GM20431 (cell line): ENCODE data around the gene SCYL2.
"Not testable (repeated sequence)": the region's sequence is repeated elsewhere in the genome, so short reads cannot be mapped to it uniquely, and the experiment has no call there.

Source experiments
- in situ Hi-C: fragments of 300-500 bp; cut with MseI, MboI; formaldehyde crosslinking; loops from one replicate; pipeline ENCODE4 v1.15.0; 2020; ENCODE audit warnings: low sequenced_read_pairs; ENCODE audit not compliant: unreplicated experiment

The SCYL2 gene, protein sequence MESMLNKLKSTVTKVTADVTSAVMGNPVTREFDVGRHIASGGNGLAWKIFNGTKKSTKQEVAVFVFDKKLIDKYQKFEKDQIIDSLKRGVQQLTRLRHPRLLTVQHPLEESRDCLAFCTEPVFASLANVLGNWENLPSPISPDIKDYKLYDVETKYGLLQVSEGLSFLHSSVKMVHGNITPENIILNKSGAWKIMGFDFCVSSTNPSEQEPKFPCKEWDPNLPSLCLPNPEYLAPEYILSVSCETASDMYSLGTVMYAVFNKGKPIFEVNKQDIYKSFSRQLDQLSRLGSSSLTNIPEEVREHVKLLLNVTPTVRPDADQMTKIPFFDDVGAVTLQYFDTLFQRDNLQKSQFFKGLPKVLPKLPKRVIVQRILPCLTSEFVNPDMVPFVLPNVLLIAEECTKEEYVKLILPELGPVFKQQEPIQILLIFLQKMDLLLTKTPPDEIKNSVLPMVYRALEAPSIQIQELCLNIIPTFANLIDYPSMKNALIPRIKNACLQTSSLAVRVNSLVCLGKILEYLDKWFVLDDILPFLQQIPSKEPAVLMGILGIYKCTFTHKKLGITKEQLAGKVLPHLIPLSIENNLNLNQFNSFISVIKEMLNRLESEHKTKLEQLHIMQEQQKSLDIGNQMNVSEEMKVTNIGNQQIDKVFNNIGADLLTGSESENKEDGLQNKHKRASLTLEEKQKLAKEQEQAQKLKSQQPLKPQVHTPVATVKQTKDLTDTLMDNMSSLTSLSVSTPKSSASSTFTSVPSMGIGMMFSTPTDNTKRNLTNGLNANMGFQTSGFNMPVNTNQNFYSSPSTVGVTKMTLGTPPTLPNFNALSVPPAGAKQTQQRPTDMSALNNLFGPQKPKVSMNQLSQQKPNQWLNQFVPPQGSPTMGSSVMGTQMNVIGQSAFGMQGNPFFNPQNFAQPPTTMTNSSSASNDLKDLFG

DNA sequence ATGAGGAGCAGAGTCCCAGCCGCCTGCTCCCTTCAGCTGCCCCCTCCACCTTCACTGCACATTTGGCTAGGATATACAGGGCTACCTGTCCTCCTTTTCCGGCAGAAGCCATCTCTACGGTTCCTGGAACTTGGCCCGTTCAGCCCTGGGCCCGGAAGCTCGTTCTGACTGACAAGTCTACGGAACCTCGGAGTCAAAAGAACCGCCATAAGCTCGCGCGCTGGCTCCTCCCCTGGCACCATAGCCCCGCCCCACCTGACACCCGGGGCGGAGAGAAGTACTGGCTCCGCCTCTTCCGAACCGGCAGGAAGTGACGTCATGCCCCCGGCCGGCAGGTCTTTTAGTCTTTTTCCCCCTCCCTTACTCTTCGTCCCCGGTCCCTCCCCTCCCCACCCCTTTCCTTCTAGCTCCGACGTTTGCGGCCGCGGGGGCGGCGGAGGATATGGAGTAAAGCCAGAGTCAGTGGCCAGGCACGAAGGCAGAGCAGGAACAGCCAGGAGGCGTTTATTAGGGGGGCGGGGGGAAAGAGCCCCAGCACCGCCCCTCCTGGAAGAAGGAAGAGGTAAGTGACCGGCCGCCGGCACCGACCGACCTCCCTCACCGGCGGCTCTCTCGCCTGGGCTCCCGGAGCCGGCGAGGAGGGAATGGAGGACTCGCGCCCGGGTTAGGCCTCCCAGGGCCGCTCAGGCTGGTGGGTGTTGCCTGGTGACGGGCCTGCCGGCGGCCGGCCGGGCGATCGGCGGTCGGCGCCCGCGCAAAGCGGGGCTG, at the start of gene SCYL2, which contains the start of gene DEPDC4:
Gene SCYL2 (plus strand): TSS at position 343 of the 768 bp plus-strand sequence. CDS start 15,794 bp downstream, outside the sequence.
Gene DEPDC4 (minus strand): TSS at position 245 of the 768 bp plus-strand sequence. CDS start 3 bp downstream, at position 242.
- in situ Hi-C loops: no loop called here

DNA sequence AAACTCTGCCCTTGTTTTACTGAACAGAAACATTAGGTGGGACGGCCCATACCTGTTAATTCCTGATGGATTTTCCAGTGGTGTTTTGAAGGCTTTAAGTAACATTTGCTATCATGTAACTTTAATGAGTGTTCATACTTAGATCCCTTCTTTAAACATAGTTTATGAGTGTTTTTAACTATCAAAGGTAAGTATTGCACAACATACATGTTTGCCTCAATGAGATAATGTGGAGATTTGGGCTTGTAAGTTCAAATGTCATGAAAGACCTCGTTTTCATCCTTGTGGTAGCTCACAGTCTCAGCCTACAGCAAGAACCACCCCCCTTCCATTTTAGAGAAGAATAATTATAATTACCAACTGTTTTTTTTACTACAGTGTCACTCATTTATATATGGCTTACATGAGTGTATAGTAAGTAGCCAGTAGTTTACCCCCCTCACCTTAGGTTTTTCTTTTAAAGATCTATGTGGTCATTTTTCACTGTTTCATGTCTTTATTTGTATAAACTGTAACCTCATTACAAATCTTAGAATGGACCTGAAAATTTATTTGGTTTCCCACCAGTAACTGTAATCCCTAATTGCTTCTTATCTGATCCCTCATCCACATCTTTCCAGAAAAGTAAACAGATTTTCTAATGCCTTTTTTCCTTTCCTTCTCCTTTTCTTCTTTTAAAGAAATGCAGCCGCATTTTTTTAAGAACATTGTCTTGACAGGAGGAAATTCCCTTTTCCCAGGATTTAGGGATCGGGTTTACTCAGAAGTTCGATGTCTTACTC, 47.5 kb upstream of the SCYL2 start:
- in situ Hi-C loops: no loop called here

DNA sequence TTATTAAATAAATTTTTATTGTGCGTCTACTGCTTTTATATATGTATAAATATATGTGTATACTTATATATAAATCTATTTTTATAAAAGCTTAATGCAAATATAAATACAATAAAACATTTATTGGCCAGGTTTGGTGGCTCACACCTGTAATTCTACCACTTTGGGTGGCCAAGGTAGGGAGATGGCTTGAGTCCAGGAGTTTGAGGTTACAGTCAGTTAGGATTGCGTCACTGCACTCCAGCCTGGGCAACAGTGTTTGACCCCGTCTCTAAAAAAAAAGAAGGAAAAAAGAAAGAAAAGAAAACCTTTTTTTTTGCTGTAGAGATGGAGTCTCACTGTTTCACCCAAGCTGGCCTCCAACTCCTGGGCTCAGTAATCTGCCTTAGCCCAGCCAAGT, 45.5 kb upstream of the SCYL2 start:
- in situ Hi-C loops: no loop called here

DNA sequence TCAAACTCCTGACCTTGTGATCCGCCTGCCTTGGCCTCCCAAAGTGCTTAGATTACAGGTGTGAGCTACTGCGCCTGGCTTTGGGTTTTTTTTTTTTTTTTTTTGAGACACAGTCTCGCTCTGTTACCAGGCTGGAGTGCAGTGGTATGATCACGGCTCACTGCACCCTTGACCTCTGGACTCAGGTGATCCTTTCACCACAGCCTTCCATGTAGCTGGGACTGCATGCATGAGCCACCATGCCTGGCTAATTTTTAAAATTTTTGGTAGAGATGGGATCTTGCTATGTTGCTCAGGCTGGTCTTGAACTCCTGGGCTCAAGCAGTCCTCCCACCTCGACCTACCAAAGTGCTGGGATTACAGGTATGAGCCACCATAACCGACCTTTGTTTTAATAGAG, 44.8 kb upstream of the SCYL2 start:
- in situ Hi-C loops: not testable (repeated sequence)

DNA sequence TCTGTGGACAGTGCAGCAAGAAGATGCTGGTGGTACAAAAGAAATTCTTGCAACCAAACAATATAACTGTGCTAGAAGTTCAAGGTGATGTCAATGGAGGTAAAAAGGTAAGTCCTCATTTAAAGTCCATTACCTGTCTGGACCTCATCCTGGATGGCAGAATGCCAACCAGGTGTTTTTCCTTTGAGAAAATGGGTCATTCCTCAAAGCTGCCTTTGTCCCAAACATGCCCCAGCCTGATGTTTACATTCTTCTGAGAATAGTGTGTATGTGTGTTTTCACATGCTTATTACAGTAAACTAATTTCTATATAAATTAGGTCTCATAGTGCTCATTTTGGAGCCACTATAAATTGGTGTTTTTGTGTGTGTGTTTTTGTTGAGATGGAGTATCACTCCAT, 41.5 kb upstream of the SCYL2 start:
- in situ Hi-C loops: loop anchor here (25.0 kb wide), 2 partner anchors 187 to 337 kb away; partner anchors contain the start of gene GAS2L3

DNA sequence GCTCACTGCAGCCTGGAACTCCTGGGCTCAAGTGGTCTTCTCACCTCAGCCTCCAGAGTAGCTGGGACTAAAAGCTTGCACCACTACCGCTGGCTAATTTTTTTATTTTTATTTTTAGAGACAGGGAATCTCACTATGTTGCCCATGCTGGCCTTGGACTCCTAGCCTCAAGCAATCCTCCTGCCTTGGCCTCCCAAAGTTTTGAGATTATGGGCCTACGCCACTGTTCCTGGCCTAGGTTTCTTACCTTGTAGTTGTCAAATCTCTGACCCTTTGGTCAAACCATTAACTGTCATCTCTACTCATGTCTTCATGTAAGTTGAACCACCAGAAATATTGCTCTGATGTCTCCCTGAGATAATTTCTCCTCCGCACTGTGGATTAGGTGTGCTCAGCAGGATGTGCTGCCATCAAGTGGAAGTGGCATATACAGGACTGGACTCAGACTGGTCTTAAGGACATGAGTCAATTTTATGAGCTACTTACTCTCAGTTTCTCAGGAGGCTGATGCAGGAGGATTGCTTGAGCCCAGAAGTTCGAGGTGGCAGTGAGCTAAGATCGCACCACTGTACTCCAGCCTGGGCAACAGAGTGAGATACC, 37.8 kb upstream of the SCYL2 start:
- in situ Hi-C loops: loop anchor here (25.0 kb wide), 2 partner anchors 183 to 333 kb away; partner anchors contain the start of gene GAS2L3

DNA sequence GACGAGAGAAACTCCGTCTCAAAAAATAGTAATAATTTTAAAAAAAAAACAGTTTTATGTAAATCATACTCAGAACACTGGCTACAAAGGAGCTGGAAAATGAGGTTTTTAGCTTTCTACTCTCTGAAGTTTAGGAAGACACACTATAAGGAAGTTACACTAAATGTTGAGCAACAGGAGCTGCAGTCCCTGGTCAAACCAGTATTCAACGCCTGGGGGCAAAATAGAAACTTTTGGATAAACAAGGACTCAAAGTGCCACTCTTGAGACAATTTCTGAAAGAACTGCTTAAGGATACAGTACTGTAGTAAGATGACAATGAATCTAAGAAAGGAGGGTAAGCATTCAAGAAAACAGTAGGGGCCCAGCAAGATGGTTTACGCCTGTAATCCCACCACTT, 37.1 kb upstream of the SCYL2 start:
- in situ Hi-C loops: loop anchor here (25.0 kb wide), 2 partner anchors 182 to 332 kb away; partner anchors contain the start of gene GAS2L3

DNA sequence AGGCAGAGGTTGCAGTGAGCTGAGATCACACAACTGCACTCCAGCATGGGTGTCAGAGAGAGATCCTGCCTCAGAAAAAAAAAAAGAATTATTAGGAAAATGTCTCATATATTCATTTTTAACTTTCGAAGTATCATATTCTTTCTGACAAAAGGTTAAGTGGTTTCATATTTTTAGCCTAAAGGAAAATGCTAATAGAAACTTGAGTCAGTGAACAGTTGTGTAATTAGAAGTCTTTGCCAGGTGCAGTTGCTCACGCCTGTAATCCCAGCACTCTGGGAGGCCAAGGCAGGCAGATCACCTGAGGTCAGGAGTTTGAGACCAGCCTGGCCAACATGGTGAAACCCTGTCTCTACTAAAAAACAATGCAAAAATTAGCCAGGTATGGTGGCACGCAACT, 35.1 kb upstream of the SCYL2 start:
- in situ Hi-C loops: loop anchor here (25.0 kb wide), 2 partner anchors 180 to 330 kb away; partner anchors contain the start of gene GAS2L3

DNA sequence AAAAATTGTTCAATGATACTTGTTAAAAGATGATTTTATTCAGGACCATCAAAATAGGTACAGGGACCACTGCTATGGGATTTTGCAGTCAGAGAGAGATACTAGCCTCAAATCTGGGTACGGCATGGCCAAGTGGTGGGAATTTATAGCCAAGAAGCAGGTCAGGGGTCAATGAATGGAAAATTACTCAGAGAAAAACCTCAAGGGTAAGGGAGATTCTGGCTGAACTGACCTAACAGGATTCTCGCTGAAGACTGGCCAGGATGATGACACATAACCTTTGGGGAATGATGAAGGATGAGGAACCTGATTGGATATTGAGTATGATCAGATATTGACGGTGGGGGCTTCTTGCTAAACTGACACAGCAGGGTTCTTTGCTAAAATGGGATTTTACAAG, 32.8 kb upstream of the SCYL2 start:
- in situ Hi-C loops: loop anchor here (25.0 kb wide), 2 partner anchors 178 to 328 kb away; partner anchors contain the start of gene GAS2L3

DNA sequence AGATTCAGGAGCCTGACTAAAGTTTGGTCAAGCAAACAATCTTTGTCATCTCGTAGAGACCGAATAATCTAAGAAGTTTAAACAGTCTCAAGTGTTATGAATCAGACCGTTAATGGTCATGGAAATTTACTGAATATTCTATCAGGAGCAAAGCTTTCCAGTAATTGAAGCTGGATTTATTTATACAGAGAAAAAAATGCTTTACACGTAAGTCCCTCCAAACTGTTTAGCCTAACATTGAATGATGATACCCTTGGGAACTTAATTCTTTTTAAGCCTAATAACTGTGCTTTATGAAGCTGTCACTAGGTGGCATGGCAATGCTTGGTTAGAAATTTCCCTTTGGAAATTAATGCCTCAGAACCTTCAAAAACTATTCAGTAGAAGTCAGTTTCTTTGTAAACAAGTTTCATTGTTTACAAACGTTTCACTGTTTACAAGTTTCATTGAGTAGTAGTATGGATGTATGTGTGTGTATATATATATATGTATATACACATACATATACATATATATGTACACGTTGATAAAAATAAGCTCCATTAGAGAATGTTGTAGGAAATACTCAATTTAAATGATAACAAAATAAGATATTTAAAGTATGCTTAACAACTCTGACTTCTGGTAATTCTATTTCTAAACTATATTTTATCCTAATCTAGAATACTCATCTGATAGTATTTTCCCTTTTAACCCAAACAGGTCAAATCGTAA, 32.2 kb upstream of the SCYL2 start:
- in situ Hi-C loops: loop anchor here (25.0 kb wide), 2 partner anchors 178 to 328 kb away; partner anchors contain the start of gene GAS2L3

DNA sequence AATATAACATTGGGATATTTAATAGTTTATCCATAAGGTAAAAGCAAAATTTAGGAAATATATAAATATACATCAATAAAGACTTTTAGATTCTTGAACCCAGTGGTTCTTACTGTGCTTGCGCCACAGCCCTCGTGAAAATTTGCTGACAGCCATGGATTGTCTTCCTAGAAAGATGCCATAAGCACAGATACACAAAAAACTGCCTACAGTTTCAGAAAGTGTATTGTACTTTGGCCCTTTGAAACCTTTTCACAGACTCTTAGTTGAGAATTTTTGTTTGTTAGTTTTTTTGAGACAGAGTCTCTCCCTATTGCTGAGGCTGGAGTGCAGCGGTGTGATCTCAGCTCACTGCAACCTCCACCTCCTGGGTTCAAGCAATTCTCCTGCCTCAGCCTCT, 28.2 kb upstream of the SCYL2 start:
- in situ Hi-C loops: loop anchor here (25.0 kb wide), 2 partner anchors 174 to 324 kb away; partner anchors contain the start of gene GAS2L3

DNA sequence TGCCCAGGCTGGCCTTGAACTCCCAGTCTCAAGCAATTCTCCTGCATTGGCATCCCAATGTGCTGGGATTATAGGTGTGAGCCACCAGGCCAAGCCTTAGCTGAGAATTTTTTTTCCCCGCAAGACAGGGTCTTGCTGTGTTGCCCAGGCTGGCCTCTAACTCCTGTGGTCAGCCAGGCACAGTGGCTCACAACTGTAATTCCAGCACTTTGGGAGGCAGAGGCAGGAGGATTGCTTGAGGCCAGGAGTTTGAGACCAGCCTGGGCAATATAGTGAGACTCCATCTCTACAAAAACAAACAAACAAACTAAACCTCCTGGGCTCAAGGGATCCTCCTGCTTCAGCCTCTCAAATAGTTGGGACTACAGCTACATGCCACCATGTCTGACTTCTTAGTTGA, 27.4 kb upstream of the SCYL2 start:
- in situ Hi-C loops: loop anchor here (25.0 kb wide), 2 partner anchors 173 to 323 kb away; partner anchors contain the start of gene GAS2L3

DNA sequence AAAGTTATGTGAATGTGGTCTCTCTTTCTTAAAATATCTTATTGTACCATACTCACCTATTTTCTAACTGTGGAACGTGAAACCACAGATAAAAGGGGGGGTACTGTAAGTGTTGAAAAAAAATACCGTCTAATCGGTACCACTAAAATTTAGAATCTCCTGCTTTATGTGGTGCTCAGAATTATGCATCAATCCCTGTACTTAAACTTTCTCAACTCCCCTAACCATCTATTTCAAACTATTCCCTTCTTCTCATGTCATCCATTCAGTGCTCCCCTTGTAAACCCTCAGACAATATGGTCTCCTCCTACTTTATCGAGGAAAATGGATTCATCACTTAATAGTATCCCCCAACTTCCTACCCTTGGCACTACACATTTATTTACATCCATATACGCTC, 23.8 kb upstream of the SCYL2 start:
- in situ Hi-C loops: loop anchor here (25.0 kb wide), 2 partner anchors 169 to 319 kb away; partner anchors contain the start of gene GAS2L3

DNA sequence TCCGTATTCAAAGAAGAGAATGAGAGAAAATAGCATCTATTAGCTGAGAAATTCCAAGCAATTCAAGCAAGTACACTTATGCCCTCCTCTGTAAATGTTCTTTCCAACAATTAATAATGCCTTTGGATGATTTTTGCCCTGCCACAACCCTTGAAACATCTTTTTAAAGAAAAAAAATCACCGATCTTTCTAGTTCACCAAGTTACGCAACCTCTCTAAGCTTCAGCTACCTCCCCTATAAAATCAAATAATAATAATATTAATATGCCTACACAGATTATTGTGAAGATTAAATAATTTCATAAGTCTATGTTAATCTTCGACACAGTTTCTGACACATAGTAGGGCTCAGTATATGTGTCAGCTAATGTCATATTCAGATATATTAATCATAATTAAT, 19.2 kb upstream of the SCYL2 start:
- in situ Hi-C loops: loop anchor here (25.0 kb wide), 2 partner anchors 165 to 315 kb away; partner anchors contain the start of gene GAS2L3

DNA sequence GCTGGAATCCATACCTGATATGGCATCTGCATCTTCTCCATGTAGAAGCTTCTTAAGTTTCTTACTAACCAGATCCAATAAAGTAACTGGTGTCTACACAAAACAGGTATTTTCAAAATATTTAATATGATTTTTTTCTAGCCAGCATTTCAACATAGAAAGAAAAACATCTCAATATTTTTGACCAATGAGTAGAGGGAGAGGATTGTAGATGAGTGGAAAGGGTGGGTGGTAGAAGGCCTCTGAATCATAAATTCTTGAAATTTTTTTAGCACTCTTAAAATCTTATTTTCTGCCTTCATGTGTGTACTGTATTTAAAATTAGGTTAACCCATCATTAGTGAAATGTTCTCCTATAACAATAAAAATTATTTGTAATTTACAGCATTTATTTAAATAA, 18.1 kb upstream of the SCYL2 start:
- in situ Hi-C loops: loop anchor here (25.0 kb wide), 2 partner anchors 163 to 313 kb away; partner anchors contain the start of gene GAS2L3

DNA sequence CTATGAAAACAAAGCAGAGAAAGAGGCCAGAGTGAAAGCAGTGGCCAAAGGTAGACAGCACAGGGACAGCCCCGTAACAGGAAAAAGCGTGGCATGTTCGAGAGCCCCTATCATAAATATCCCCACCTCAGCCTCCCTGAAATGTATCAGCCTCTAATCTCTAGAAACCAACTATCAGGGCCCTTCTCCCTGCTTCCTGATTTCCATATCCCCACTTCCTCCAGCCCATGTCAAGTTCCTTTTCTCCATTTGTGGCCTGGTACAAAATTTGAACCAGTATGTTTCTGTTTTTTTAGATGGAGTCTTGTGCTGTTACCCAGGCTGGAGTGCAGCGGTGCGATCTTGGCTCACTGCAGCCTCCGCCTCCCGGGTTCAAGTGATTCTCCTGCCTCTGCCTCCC, 17.0 kb upstream of the SCYL2 start:
- in situ Hi-C loops: loop anchor here (25.0 kb wide), 2 partner anchors 162 to 312 kb away; partner anchors contain the start of gene GAS2L3

DNA sequence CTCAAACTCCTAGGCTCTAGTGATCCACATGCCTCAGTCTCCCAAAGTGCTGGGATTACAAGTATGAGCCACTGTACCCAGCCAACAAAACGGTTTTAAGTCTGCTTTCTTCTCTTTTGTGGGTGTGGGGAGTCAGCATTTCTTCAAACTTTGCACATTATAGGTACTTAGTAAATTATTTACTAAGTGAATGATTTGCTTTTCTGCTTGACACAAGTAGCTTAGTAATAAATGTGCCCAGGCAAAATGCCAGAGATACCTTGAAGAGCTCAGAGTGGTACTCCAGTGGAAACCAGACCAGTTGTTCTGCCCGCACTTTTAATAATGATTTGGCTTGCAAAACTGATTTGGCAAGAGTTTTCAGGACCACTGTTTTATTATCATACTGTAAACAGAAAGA, 15.1 kb upstream of the SCYL2 start:
- in situ Hi-C loops: no loop called here
